ENCODE results near the gene POLR2F. TPM values are rescaled to one million over a fixed set of nuclear protein-coding genes. Genes with fewer than 3 reads are reported as not detected.

POLR2F gene
- total RNA-seq, 1 donor from 2014 or later = 17.8 TPM

DNA sequence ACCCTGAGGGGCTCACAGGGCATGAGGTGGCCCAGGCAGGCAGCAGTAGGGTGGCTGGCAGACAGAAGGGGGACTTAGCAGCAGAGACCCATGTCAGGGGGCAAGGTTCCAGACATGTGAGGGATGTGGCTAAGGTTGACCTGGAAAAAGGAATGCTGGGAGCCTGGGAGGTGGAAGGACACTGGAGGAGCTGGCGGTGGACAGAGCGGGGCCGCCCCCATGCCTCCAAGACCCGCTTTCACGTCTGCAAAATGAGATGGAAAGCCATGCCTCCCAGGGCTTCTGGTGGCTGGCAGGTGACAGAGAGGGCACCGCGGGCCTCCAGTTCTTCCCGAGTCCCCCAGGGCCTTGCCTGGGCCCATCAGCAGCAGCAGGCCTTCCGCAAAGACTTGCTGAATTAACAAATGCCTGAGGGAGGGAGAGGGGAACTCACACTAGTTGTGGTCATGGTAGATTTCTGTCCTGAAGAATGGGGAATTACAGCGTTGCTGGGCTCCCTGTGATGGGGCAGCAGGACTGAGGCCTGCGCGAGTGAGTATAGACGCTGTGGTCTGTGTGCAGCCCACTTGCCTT lies 53.9 kb downstream of the POLR2F start:
- DNase-seq = no peak

DNA sequence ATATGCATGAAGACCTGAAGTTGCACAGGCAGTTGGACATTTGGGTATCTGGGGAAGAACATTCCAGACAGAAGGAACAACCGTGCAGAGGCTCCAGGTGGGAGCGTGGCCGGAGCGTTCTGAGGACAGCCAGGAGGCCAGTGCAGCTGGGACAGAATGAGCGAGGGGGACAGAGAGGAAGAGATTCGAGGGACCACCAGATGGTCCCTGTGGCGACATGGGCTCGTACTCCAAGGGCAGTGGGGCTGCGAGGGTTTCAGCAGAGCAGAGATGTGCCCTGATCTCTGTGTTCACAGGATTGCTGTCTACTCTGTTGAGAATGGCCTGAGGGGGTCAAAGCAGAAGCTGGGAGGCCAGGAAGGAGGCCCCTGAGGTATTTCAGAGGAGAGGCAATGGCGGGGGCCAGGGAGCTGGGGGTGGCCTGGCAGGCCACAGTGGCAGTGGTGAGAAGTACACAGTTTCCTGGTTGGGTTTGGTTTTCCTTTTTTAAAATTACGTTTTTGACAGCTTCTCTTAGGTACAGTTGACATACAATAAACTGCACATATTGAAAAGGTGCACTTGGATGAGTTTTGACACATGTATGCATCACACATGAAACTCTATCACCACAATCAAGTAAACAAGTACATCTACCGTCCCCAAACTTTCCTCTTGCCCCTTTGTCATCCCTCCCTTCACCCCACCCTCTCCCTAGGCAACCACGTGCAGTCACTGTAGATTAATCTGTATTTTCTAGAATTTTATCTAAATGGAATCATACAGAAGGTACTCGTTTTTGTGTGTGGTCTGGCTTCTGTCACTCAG lies 55.7 kb downstream of the POLR2F start:
- DNase-seq = no peak

DNA sequence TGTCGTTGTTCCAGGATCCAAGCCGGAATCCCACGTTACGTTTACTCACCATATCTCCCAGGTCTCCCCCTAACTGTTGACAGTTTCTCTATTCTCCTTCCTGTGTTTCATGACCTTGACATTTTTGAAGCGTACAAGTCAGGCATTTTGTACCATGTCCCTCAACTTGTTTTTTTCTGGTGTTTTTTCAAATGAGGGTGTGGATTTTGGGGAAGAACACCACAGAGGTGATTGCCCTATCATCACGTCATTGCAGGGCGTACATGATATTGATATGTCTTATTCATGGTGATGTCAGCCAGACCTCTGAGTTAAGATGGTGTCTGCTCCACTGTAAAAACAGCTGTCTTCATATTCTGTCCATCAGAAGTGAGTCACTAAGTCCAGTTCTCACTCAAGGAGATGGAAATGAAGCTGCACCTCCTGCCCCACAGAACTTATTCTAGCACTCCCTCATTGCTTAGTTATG lies 59.1 kb downstream of the POLR2F start:
- DNase-seq = no peak

DNA sequence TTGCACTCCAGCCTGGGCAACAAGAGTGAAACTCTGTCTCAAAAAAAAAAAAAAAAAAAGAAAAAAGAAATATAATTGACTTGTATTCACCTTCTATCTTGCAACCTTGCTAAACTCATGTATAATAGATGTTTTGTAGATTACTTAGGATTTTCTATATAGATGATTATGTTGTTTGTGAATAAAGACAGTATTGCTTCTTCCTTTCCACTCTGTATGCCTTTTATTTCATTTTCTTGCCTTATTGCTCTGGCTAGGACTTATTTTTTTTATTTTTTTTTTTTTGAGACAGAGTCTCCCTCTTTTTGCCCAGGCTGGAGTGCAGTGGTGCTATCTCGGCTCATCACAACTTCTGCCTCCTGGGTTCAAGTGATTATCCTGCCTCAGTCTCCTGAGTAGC lies 60.6 kb downstream of the POLR2F start:
- DNase-seq = no peak

DNA sequence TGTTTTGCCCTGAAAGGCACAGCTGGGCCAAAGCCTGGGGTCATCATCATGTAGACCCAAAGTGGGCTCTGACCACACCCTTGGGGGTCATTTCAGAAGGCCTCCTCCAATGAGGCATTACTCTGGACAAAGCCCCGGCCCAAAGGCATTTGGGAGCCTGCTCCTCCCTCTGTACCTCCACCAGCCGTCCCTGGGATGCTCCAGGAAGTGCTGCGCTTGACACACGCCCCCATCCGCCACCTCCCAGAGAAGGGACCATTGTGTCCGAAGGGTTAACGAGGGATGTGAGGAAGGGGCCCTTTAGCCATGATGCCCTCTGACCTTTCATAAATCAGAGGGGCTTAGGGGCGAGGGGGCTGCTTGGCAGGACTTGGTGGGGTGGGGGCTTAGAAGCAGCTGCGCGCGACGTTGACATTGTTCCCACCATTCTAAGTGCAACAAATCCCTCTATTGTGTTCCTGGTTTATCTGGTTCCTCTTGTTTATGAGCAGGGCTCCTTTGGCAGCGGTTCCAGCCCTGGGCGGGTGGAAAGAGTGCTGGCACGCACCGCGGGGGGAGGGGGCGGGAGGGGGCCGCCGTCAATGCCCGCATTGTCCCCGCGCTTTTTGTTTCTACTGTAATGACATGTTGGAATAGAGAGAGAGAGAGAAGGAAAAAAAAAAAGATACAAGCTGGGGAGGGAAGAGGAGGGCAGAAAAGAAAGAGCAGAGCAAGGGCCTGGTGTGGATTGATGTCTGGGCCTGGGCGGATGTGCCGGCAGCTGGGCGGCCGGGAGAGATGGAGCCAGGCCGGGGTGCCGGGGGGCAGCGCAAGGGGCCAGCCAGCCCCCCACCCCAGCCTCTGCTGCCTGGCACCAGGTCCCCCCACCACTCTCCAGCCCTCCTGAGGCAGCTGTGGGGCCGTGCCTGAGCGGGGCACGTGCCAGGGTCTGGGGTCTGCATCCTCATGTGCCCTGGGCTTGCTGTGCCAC lies 63.0 kb downstream of the POLR2F start:
- DNase-seq = peak; percentile 82

DNA sequence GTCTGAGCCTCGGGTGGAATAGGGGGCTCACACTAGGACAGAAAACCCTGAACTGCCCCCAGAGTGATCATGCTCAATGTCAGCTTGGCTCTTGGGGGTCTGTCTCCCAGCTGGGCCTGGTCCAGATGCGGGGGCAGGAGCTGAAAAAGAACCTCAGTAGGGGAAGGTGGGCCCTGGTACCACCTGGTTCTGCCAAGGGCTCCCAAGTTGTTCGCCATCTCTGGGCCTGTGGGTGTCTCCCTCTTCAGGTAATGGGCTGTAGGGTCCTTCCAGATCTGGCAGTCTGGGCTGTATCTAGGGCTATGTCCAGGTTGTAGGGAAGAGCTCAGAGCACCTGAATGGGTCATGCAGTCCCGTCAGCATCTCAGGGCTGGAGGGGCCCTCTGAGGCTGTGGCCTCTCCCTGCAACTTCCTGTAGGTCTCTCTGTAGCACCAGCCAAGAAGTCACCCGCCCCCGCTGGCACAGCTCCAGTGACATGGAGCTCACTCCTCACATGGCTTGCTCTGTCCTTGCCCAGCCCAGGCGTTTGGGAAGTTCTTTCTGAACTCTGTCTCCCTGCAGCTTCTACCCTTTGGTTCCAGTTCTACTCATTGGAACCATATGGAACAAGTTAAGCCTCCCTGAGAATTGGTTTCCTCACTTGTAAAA lies 63.9 kb downstream of the POLR2F start:
- peak; percentile 60 for DNase-seq

DNA sequence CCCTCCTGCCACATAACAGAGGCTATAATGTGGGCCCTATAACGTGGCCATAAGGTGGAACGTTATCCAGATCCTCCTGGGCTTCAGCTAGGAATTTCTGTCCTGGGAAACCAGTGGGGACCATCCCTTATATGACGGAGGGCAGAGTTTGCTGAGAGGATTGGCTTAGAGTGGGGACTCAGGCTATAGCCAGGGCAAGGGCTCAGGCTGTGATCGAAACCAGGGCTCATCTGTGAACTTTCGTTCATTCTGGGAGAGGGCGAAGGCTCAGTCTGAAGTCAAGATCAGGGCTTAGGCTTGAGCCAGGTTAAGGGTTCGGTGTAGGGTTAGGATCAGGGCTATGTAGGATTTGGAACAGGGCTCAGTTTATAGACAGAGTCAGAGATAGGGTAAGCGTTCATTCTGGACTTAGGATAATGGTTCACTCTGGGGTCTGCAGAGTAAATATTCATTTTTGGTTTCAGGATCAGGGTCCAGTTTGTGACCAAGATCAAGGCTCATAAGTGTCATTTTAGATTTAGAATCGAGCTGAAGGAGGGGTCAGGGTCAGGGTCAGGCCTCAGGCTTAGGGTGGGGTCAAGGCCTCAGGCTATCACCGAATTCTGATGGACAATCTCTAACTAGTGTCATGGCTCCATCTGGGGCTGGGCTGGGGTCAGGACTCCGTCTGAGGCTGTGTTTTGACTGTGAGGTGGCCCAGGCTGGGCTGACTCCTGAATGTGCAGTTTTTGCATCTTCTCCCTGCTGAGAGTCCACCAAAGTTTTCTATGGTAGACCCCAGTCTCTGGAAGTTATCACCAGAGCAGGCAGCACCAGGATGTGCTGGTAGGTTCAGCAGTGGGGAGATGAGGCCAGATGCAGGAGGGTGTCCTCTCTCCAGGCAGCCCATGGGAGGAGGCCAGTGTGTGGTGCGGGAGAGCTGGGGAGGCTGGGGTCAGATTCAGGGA lies 64.7 kb downstream of the POLR2F start:
- DNase-seq = no peak

Other genes starting within 250 kb of the POLR2F start
- gene GCAT, start 145.8 kb upstream of the POLR2F start, total RNA-seq = 8.3 TPM
- not detected for gene GALR3, start 130.3 kb upstream of the POLR2F start, total RNA-seq
- gene ANKRD54, start 109.4 kb upstream of the POLR2F start, total RNA-seq = 13.7 TPM
- 702 TPM for gene EIF3L, start 104.3 kb upstream of the POLR2F start, total RNA-seq
- gene MICALL1, start 47.4 kb upstream of the POLR2F start, total RNA-seq = 22.9 TPM
- gene C22orf23, start 98 bp upstream of the POLR2F start, total RNA-seq = 0.31 TPM
- 1.9 TPM for gene SOX10, start 30.9 kb downstream of the POLR2F start, total RNA-seq
- 22.0 TPM for gene PICK1, start 103.7 kb downstream of the POLR2F start, total RNA-seq
- gene SLC16A8, start 130.5 kb downstream of the POLR2F start, total RNA-seq = 0.16 TPM
- not detected for gene BAIAP2L2, start 157.0 kb downstream of the POLR2F start, total RNA-seq
- 15.8 TPM for gene PLA2G6, start 228.1 kb downstream of the POLR2F start, total RNA-seq
- 3.1 TPM for gene MAFF, start 248.3 kb downstream of the POLR2F start, total RNA-seq

Data from occipital lobe (tissue), 2 donors.